Neural crest cell (in vitro differentiated cells): Measurements from ENCODE around the gene MRGPRX4. TPM values are rescaled to one million over a fixed set of nuclear protein-coding genes. Genes with fewer than 3 reads are reported as not detected.

Source experiments
- DNase-seq: peaks from one replicate; pipeline ENCODE4 v3.0.0; 2021; ENCODE audit warnings: low read depth, mixed read lengths, low spot score
- H3K27ac Mint-ChIP-seq: one replicate; pipeline ENCODE4 v1.8.0; 2021; ENCODE audit warnings: mild to moderate bottlenecking, mixed read lengths; ENCODE audit not compliant: unreplicated experiment
- H3K27me3 Mint-ChIP-seq: 2 replicates; pipeline ENCODE4 v1.8.0; 2021; ENCODE audit warnings: low read depth, mild to moderate bottlenecking, mixed read lengths
- H3K36me3 Mint-ChIP-seq: 2 replicates; pipeline ENCODE4 v1.8.0; 2021; ENCODE audit warnings: low read depth, mild to moderate bottlenecking, mixed read lengths
- H3K4me1 Mint-ChIP-seq: 2 replicates; pipeline ENCODE4 v1.8.0; 2021; ENCODE audit warnings: mixed read lengths
- H3K4me3 Mint-ChIP-seq: one replicate; pipeline ENCODE4 v1.8.0; 2021; ENCODE audit warnings: mild to moderate bottlenecking, mixed read lengths
- H3K9me3 Mint-ChIP-seq: 2 replicates; pipeline ENCODE4 v1.8.0; 2021; ENCODE audit warnings: mixed read lengths
- CTCF ChIP-seq: fragments of 200-600 bp; sonication (generic); conservative IDR thresholded peaks from 2 replicates; pipeline ENCODE4 v1.5.0; 2021; ENCODE audit warnings: antibody characterized with exemption, mild to moderate bottlenecking
- total RNA-seq: library from RNA; stranded (reverse); gene quantifications from 2 replicates; pipeline ENCODE4 v1.2.1, GENCODE V29; 2021

Gene MRGPRX4
- total RNA-seq, 1 donor from 2014 or later = not detected

DNA sequence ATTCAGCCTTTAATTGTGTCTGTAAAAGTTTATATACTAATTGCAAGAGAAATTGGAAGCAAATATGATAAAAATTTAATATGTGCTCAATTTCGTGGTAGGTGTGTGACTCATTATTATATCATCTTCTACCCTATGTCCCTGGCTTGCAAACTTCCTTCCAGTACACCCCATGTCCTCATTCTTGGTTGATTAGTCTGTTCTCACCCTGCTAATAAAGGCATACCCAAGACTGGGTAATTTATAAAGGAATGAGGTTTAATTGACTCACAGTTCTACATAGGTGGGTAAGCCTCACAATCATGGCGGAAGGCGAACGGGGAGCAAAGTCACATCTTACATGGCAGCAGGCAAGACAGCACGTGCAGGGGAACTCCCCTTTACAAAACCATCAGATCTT, 28.4 kb upstream of the MRGPRX4 start:
- DNase-seq = no peak
- no peak for TF ChIP-seq CTCF
- H3K27ac Mint-ChIP-seq = no peak overlapping the region
- no peaks in the 10 kb centered on the region for H3K4me1 Mint-ChIP-seq
- H3K4me3 Mint-ChIP-seq = no peak overlapping the region
- peaks cover 27% of the 10 kb centered on the region for H3K27me3 Mint-ChIP-seq
- H3K36me3 Mint-ChIP-seq = no peaks in the 10 kb centered on the region
- H3K9me3 Mint-ChIP-seq = no peaks in the 10 kb centered on the region

GRCh38 chr11:18145025-18145424, 27.6 kb upstream of the MRGPRX4 start:
- H3K9me3 Mint-ChIP-seq = no peaks in the 10 kb centered on the region
- no peak overlapping the region for H3K4me3 Mint-ChIP-seq
- TF ChIP-seq CTCF = peak; percentile 44
- peaks cover 29% of the 10 kb centered on the region for H3K27me3 Mint-ChIP-seq
- H3K4me1 Mint-ChIP-seq = no peaks in the 10 kb centered on the region
- H3K27ac Mint-ChIP-seq = no peak overlapping the region
- no peak for DNase-seq
- no peaks in the 10 kb centered on the region for H3K36me3 Mint-ChIP-seq

GRCh38 chr11:18145837-18146236, 26.8 kb upstream of the MRGPRX4 start:
- Mint-ChIP-seq H3K9me3 (no peaks in the 10 kb centered on the region), H3K4me3 (no peak overlapping the region), H3K27ac (no peak overlapping the region), H3K4me1 (no peaks in the 10 kb centered on the region), H3K27me3 (peaks cover 33% of the 10 kb centered on the region), H3K36me3 (no peaks in the 10 kb centered on the region)
- no peak for DNase-seq
- TF ChIP-seq CTCF = no peak

- Mint-ChIP-seq H3K27me3 (peaks cover 40% of the 10 kb centered on the region), H3K27ac (no peak overlapping the region), H3K4me3 (no peak overlapping the region), H3K9me3 (peaks cover 3% of the 10 kb centered on the region), H3K36me3 (peaks cover 2% of the 10 kb centered on the region), H3K4me1 (no peaks in the 10 kb centered on the region)
- TF ChIP-seq CTCF = no peak
- DNase-seq = no peak
Observed at GRCh38 chr11:18151581-18151980, 21.1 kb upstream of the MRGPRX4 start.

DNA sequence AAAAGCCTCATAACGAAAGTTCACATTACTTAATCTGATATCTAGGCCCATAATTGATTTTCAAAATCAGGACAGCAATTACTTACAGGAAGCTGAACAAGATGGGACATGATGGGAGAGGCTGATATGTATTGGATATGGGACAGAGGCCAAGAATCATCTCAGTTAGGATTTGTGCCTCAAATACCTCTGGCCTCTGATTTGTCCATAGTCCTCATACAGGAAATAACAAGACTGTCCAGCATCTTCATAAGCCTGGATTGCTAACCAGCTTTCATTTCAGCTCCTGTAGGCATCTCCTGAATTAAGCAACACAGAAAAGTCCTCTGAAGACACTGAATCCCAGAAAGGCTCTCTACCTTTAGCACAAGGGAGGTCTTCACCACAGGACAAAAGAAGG, 4.3 kb upstream of the MRGPRX4 start:
- H3K27me3 Mint-ChIP-seq = peaks cover 41% of the 10 kb centered on the region
- H3K4me1 Mint-ChIP-seq = no peaks in the 10 kb centered on the region
- no peak overlapping the region for H3K4me3 Mint-ChIP-seq
- TF ChIP-seq CTCF = no peak
- peaks cover 5% of the 10 kb centered on the region for H3K36me3 Mint-ChIP-seq
- no peak for DNase-seq
- H3K9me3 Mint-ChIP-seq = peaks cover 9% of the 10 kb centered on the region
- no peak overlapping the region for H3K27ac Mint-ChIP-seq
